ENCODE data around the gene LDLRAD4.

Gene LDLRAD4

DNA sequence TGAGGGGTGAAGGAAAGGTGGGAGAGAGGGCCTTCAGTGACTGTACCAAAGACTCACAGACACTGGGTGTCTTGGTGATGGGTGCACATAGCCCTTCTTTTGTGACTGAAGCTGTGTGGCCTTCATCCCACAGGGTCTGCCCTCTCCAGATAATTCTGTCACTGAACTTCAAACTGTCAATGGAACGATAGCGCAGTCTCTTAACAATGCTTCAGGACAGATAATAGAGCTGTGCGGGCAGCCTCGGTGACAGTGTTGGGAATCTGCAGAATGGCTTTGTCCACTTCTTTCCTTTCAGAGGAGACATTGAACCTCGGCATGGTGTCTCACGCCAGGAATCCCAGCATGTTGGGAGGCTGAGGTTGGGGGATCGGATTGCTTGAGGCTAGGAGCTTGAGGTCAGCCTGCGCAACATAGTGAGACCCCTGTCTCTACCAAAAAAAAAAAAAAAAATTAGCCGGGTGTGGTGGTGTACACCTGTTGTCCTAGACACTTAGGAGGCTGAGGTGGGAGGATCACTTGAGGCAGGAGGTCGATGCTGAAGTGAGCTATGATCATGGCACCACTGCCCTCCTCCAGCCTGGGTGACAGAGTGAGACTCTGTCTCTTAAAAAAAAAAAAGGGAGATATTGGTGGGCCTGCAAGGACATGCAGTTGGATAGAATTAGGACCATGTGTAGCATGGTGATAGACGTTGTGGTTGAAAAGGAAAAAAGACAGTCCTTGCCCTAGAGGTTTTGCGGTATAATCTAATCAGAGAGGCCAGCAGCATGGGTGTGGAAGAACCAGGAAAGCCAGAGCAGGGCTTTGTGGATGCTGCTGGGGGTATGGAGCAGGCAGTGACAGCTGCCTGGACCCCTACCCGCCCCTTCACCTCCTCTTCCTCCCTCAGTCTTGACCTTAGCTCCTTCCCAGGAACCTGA lies 91.4 kb downstream of the LDLRAD4 start:
- no peaks in the 10 kb centered on the region for H3K9me2 ChIP-seq (replicated peaks; ENCODE audit: insufficient read depth, low read length)
- H2AFZ ChIP-seq (ENCODE audit: low read depth, low read length, severe bottlenecking) = no peak overlapping the region
- H3K4me2 ChIP-seq (ENCODE audit: low read depth, low read length, poor library complexity, severe bottlenecking) = no peak overlapping the region
- no peaks in the 10 kb centered on the region for H3K36me3 ChIP-seq (ENCODE audit: low read length)
- H3F3A ChIP-seq (ENCODE audit: insufficient read depth) = no peaks in the 10 kb centered on the region
- no peaks in the 10 kb centered on the region for H3K79me2 ChIP-seq (ENCODE audit: insufficient read depth, low read length)
- no peak overlapping the region for H3K4me3 ChIP-seq (ENCODE audit: insufficient read depth, low read length, poor library complexity, severe bottlenecking)
- no peak overlapping the region for H3K27ac ChIP-seq (ENCODE audit: low read depth, low read length)
- no peaks in the 10 kb centered on the region for H3K9me3 ChIP-seq (ENCODE audit: insufficient read depth, low read length)
- no peak for TF ChIP-seq EZH2phosphoT487 (conservative IDR thresholded peaks at IDR 0.05; ENCODE audit: low read length)
- no peaks in the 10 kb centered on the region for H3K27me3 ChIP-seq (ENCODE audit: low read length)
- no peaks in the 10 kb centered on the region for H4K20me1 ChIP-seq (ENCODE audit: low read depth, low read length)
- H3K9ac ChIP-seq (ENCODE audit: low read length) = no peak overlapping the region

DNA sequence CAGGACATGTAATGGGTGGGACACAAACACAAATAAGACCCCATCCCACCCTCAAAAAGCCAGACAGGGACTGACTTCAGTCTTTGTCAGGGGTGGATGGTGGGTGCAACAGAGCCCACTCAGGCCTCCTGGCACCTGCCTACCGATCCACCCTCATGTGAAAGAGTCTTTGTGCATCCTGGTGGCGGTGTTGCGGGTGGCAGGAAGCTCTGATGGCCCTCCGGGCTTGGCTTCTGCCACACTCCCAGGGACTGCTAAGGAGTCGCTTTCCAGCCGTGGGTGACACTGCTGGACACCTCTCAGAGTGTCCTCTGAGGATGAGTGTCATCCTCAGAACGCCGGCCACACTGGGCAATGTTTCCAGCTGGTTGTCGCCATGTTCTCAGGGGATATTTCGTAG lies 92.6 kb downstream of the LDLRAD4 start:
- H3F3A ChIP-seq (ENCODE audit: insufficient read depth) = no peaks in the 10 kb centered on the region
- H3K9ac ChIP-seq (ENCODE audit: low read length) = no peak overlapping the region
- TF ChIP-seq, protein P1, sequence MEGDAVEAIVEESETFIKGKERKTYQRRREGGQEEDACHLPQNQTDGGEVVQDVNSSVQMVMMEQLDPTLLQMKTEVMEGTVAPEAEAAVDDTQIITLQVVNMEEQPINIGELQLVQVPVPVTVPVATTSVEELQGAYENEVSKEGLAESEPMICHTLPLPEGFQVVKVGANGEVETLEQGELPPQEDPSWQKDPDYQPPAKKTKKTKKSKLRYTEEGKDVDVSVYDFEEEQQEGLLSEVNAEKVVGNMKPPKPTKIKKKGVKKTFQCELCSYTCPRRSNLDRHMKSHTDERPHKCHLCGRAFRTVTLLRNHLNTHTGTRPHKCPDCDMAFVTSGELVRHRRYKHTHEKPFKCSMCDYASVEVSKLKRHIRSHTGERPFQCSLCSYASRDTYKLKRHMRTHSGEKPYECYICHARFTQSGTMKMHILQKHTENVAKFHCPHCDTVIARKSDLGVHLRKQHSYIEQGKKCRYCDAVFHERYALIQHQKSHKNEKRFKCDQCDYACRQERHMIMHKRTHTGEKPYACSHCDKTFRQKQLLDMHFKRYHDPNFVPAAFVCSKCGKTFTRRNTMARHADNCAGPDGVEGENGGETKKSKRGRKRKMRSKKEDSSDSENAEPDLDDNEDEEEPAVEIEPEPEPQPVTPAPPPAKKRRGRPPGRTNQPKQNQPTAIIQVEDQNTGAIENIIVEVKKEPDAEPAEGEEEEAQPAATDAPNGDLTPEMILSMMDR (IDR thresholded peaks at IDR 0.05; ENCODE audit: insufficient read depth, low read length, poor library complexity, severe bottlenecking) = no peak
- no peak for TF ChIP-seq EZH2phosphoT487 (conservative IDR thresholded peaks at IDR 0.05; ENCODE audit: low read length)
- H3K36me3 ChIP-seq (ENCODE audit: low read length) = no peaks in the 10 kb centered on the region
- H3K79me2 ChIP-seq (ENCODE audit: insufficient read depth, low read length) = no peaks in the 10 kb centered on the region
- no peaks in the 10 kb centered on the region for H3K9me2 ChIP-seq (replicated peaks; ENCODE audit: insufficient read depth, low read length)
- H3K9me3 ChIP-seq (ENCODE audit: insufficient read depth, low read length) = no peaks in the 10 kb centered on the region
- H3K4me2 ChIP-seq (ENCODE audit: low read depth, low read length, poor library complexity, severe bottlenecking) = no peak overlapping the region
- H3K4me3 ChIP-seq (ENCODE audit: insufficient read depth, low read length, poor library complexity, severe bottlenecking) = no peak overlapping the region
- no peaks in the 10 kb centered on the region for H4K20me1 ChIP-seq (ENCODE audit: low read depth, low read length)
- H2AFZ ChIP-seq (ENCODE audit: low read depth, low read length, severe bottlenecking) = no peak overlapping the region
- no peaks in the 10 kb centered on the region for H3K27me3 ChIP-seq (ENCODE audit: low read length)
- H3K27ac ChIP-seq (ENCODE audit: low read depth, low read length) = no peak overlapping the region

DNA sequence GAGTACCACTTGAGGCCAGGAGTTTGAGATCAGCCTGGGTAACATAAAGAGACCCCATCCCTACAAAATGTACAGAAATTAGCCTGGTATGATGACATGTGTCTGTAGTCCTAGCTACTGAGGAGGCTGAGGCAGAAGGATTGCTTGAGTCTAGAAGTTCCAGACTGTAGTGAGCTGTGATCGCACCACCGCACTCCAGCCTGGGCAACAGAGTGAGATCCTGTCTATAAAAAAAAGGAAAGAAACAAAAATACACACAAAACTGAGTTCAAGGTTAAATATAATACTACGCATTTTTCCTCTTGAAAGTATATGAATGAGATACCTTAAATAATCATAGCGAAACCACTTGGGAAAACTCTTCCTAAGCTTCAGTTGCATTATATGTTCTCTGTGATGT lies 94.0 kb downstream of the LDLRAD4 start:
- no peaks in the 10 kb centered on the region for H3K27me3 ChIP-seq (ENCODE audit: low read length)
- H3K79me2 ChIP-seq (ENCODE audit: insufficient read depth, low read length) = no peaks in the 10 kb centered on the region
- no peak overlapping the region for H3K27ac ChIP-seq (ENCODE audit: low read depth, low read length)
- H4K20me1 ChIP-seq (ENCODE audit: low read depth, low read length) = no peaks in the 10 kb centered on the region
- H3K9ac ChIP-seq (ENCODE audit: low read length) = no peak overlapping the region
- no peaks in the 10 kb centered on the region for H3K9me2 ChIP-seq (replicated peaks; ENCODE audit: insufficient read depth, low read length)
- H3K4me2 ChIP-seq (ENCODE audit: low read depth, low read length, poor library complexity, severe bottlenecking) = no peak overlapping the region
- no peaks in the 10 kb centered on the region for H3F3A ChIP-seq (ENCODE audit: insufficient read depth)
- no peaks in the 10 kb centered on the region for H3K9me3 ChIP-seq (ENCODE audit: insufficient read depth, low read length)
- no peak for TF ChIP-seq EZH2phosphoT487 (conservative IDR thresholded peaks at IDR 0.05; ENCODE audit: low read length)
- TF ChIP-seq, protein P1 (IDR thresholded peaks at IDR 0.05; ENCODE audit: insufficient read depth, low read length, poor library complexity, severe bottlenecking) = no peak
- H3K4me3 ChIP-seq (ENCODE audit: insufficient read depth, low read length, poor library complexity, severe bottlenecking) = no peak overlapping the region
- H3K36me3 ChIP-seq (ENCODE audit: low read length) = no peaks in the 10 kb centered on the region
- H2AFZ ChIP-seq (ENCODE audit: low read depth, low read length, severe bottlenecking) = no peak overlapping the region

All from SU-DHL-6 (cell line).